Measurements from ENCODE around the gene MCU. TPM values are rescaled to one million over a fixed set of nuclear protein-coding genes. Genes with fewer than 3 reads are reported as not detected.

The MCU gene
- total and polyA plus RNA-seq, 2 of the 8 experiments (the other 6 are each of a cell fraction or from before 2014, with no cell fraction given): 51.6 to 62.2 TPM

DNA sequence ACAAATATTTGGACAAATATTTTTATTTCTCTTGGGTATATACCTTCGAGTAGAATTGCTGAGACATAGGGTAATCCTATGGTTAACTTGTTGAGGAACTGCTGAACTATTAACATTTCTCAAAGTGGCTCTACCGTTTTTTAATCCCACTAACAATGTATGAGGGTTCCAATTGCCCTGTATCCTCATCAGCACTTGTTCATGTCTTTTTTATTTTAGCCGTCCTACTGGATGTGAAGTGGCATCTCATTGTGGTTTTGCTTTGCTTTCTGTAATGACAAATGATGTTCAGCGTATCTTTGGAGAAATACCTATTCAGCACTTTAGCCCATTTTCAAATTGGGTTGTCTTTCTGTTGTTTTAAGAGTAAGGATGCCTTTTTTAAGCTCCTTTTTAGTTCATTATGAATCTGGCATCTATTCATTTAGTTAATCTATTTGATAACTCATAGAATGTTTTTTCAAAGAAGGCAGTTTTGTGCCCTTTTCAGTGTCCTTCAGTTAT lies 40.0 kb downstream of the MCU start (continued):
- TF ChIP-seq E2F6 (IDR thresholded peaks at IDR 0.05): no peak
